Transverse colon (tissue), 1 donor: ENCODE data around the gene TOMT.

ENCODE experiments used
- EP300 ChIP-seq: sonication (generic); formaldehyde crosslinking; IDR thresholded peaks from one replicate; pipeline ENCODE4 v1.6.1; 2017; ENCODE audit warnings: antibody characterized with exemption, low read depth
- POLR2A ChIP-seq: fragments of 450-650 bp; IDR thresholded peaks from one replicate; pipeline ENCODE4 v1.6.1; 2016; ENCODE audit warnings: antibody characterized with exemption, mild to moderate bottlenecking, moderate library complexity

GRCh38 chr11:72069200-72069599 is 36.5 kb upstream of the TOMT start:
- no peak for TF ChIP-seq EP300
- no peak for TF ChIP-seq POLR2A
